Adrenal gland (tissue), 12 donors: Measurements from ENCODE around the gene LHX4. TPM values are rescaled to one million over a fixed set of nuclear protein-coding genes. Genes with fewer than 3 reads are reported as not detected.

ENCODE experiments used
- DNase-seq, 7 donors: peaks; one replicate each; pipeline ENCODE4 v3.0.0-alpha.2; 2019 to 2020
- H3K27ac ChIP-seq, 5 donors: fragments of 200-600 bp; sonication (generic) in 4 of 5; 1 replicate in 3 of 5; 2 replicates in 2 of 5; pipeline versions ENCODE4 v1.5.1 to v1.8.0; 2016 to 2020; ENCODE audit warnings: mild to moderate bottlenecking in 1 of 5
- H3K27me3 ChIP-seq: fragments of 200-600 bp; 2 replicates; pipeline ENCODE4 v1.8.0; 2021
- H3K36me3 ChIP-seq, 2 donors: fragments of 200-600 bp; replicated peaks in 1 of 2; 1 replicate in 1 of 2; 2 replicates in 1 of 2; pipeline versions ENCODE4 v1.5.1 to v1.8.0; 2018 to 2022
- H3K4me1 ChIP-seq, 2 donors: fragments of 200-600 bp; replicated peaks in 1 of 2; 1 replicate in 1 of 2; 2 replicates in 1 of 2; pipeline versions ENCODE4 v1.5.1 to v1.8.0; 2018 to 2021
- H3K4me3 ChIP-seq, 4 donors: fragments of 200-600 bp; sonication (generic) in 3 of 4; one replicate each; pipeline ENCODE4 v1.5.1; 2016 to 2018
- H3K9me3 ChIP-seq, 3 donors: fragments of 200-600 bp; sonication (generic) in 1 of 3; replicated peaks in 1 of 3; 1 replicate in 2 of 3; 2 replicates in 1 of 3; pipeline versions ENCODE4 v1.5.1 to v1.8.0; 2016 to 2021
- POLR2A ChIP-seq, 2 donors: fragments of 450-650 bp; IDR thresholded peaks; one replicate each; pipeline ENCODE4 v1.6.1; 2017; ENCODE audit warnings: antibody characterized with exemption in 2 of 2, mild to moderate bottlenecking in 2 of 2, moderate library complexity in 1 of 2
- WGBS, 4 donors: extraction: QIAGEN DNeasy Blood & Tissue Kit in 2 of 4; methylation state at CpG; one replicate each; pipeline versions ENCODE4 v1.1.5 to v1.1.7; 2013 to 2017; 5-methylcytosine and 5-hydroxymethylcytosine counted together
- intact Hi-C, 2 donors: fragments of 100-400 bp; cut with DNase I; formaldehyde crosslinking; loops; one replicate each; pipeline versions ENCODE4 v1.14.1 to v1.15.0; 2022 to 2023
- polyA plus RNA-seq, 3 donors: library from polyadenylated mRNA; stranded (reverse); fragments of 200-250 nt in 2 of 3; fragments of 350-450 nt in 1 of 3; fragmentation: Illumina TruSeq in 1 of 3; extraction: RNeasy Lipid Tissue Mini Kit (QIAGEN cat#74804) in 1 of 3; gene quantifications; one replicate each; pipeline ENCODE4 v1.2.3, GENCODE V29; 2013 to 2014
- total RNA-seq, 9 donors: library from RNA; depleted of rRNA in 4 of 9; stranded (reverse); fragments of >200 nt in 4 of 9; fragments of 120-200 nt in 1 of 9; fragmentation: NEBNext Ultra II Directional in 1 of 9; extraction: Animal tissue kit (Norgen Biotek cat#: 25700) in 1 of 9; gene quantifications; one replicate each; pipeline versions ENCODE4 v1.1.0 to v1.2.4, GENCODE V29; 2013 to 2023
- TF ChIP-seq, protein P1 (sequence below), 6 experiments: fragments of 450-650 bp in 4 of 6; fragments of 200-600 bp in 2 of 6; sonication (generic) in 1 of 6; IDR thresholded peaks; 1 replicate in 5 of 6; 2 replicates in 1 of 6; pipeline versions ENCODE4 v1.5.1 to v1.8.0; 2016 to 2021; ENCODE audit warnings: antibody characterized with exemption in 6 of 6, mild to moderate bottlenecking in 2 of 6, moderate library complexity in 1 of 6
- donor health status: healthy with polysubstance abuse.
- donor health status: Bipolar disorder and iron deficiency.
- donor health status: DM: yes; HTN: yes; CAD: no.
- donor health status: DM: no; HTN: no; CAD: no.
- donor health status: DM: no; HTN: no; CAD: no.
- donor health status: DM: yes; HTN: yes; CAD: no.

Gene LHX4
- total and polyA plus RNA-seq, 12 donors, result not detected

DNA sequence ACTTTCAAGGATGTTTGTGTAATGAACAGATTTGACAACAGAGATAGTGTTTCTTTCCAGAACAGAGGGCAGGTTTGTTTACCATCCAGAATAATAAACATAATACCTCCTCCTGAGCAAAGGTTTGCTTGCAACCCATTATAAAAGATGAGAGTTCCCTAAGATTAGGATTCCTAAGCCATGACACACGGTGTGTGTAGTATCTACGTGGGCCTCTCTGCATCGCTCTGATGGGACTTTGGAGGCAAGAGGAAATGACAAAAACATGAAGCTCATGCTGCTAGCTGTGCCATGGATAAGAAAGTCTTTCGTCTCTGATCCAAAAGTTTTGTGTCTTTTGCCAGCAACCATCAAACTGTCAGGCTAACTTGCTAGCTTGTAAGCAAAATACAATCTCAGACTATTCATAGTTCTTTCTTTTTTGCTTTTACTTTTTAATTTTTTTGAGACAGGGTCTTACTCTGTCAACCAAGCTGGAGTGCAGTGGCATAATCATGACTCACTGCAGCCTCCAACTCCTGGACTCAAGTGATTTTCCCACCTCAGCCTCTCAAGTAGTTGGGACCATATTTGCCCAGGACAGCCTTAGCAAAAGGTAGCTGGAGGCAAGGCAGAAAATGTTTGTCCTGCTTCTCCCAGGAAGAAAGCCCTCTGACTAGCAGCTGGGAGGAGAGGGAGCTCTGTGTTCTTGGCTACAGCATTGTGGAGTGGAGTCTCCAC, 81.1 kb downstream of the LHX4 start:
- Histone ChIP-seq H3K4me1 (peaks cover 0 to 6% of the 10 kb centered on the region in 2 donors), H3K9me3 (no peaks in the 10 kb centered on the region), H3K36me3 (no peaks in the 10 kb centered on the region), H3K4me3 (no peak overlapping the region), H3K27ac (no peak overlapping the region), H3K27me3 (no peaks in the 10 kb centered on the region)
- no peak for TF ChIP-seq POLR2A (IDR thresholded peaks at IDR 0.05)
- TF ChIP-seq, protein P1, sequence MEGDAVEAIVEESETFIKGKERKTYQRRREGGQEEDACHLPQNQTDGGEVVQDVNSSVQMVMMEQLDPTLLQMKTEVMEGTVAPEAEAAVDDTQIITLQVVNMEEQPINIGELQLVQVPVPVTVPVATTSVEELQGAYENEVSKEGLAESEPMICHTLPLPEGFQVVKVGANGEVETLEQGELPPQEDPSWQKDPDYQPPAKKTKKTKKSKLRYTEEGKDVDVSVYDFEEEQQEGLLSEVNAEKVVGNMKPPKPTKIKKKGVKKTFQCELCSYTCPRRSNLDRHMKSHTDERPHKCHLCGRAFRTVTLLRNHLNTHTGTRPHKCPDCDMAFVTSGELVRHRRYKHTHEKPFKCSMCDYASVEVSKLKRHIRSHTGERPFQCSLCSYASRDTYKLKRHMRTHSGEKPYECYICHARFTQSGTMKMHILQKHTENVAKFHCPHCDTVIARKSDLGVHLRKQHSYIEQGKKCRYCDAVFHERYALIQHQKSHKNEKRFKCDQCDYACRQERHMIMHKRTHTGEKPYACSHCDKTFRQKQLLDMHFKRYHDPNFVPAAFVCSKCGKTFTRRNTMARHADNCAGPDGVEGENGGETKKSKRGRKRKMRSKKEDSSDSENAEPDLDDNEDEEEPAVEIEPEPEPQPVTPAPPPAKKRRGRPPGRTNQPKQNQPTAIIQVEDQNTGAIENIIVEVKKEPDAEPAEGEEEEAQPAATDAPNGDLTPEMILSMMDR (IDR thresholded peaks at IDR 0.05), result no peak
- no peak for DNase-seq
- WGBS, 4 donors, result 96 to 99% (median 98%) methylated on average over 4 of the region's 4 CpGs
- intact Hi-C loops, result no loop called here

DNA sequence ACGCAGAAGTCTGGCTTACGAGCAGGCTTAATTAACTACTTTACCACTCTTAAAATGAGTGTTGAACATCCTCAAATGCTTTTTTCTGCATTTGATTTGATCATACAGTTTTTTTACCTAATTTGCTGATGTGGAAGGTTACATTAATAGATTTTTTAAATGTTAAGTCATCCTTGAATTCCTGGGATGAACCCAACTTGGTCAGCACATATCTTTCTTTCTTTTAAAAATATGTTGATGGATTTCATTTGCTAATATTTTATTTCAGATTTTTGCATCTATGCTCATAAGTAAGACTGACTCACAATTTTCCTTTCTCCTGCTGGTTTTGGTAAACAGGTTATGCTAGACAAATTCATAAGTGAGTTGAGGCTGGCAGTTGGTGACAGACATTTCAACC, 82.9 kb downstream of the LHX4 start:
- Histone ChIP-seq H3K4me1 (peaks cover 0 to 6% of the 10 kb centered on the region in 2 donors), H3K36me3 (no peaks in the 10 kb centered on the region), H3K27ac (no peak overlapping the region), H3K4me3 (no peak overlapping the region), H3K9me3 (no peaks in the 10 kb centered on the region), H3K27me3 (no peaks in the 10 kb centered on the region)
- 89 to 99% (median 94%) methylated on average over 2 of the region's 2 CpGs for WGBS, 4 donors
- TF ChIP-seq POLR2A (IDR thresholded peaks at IDR 0.05), result no peak
- TF ChIP-seq, protein P1 (IDR thresholded peaks at IDR 0.05), result no peak
- DNase-seq, result no peak
- intact Hi-C loops, result no loop called here

DNA sequence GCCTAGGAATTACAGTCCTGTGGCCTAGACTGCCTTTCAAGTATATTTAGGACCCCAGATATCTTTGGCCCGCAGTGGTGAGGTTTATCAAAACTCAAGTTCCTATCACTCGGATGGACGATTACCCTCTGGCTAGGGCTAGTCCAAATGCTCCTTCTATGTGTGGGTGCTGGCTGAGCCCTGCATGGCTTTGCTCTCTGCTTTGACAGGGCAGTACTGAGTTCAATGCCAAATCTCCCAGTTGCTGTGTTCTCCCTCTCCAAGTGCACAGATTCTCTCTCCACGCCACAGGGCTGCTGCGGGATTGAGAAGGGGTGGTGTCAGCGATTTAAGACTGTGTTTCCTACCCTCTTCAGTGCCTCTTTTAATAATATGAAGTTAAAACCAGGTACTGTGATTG, 97.0 kb downstream of the LHX4 start:
- TF ChIP-seq, protein P1 (IDR thresholded peaks at IDR 0.05), result no peak
- no peak for TF ChIP-seq POLR2A (IDR thresholded peaks at IDR 0.05)
- intact Hi-C loops, result no loop called here
- H3K4me1 ChIP-seq, result no peaks in the 10 kb centered on the region
- no peaks in the 10 kb centered on the region for H3K36me3 ChIP-seq
- no peak for DNase-seq
- no peaks in the 10 kb centered on the region for H3K27me3 ChIP-seq
- H3K27ac ChIP-seq, result no peak overlapping the region
- WGBS, 4 donors, result 93 to 98% (median 97%) methylated on average over 5 to 6 of the region's 6 CpGs
- H3K4me3 ChIP-seq, result no peak overlapping the region
- peaks cover 0 to 5% (median 0%) of the 10 kb centered on the region in 3 donors for H3K9me3 ChIP-seq

Other genes starting within 250 kb of the LHX4 start
- gene QSOX1, start 75.4 kb upstream of the LHX4 start, total RNA-seq, result 100 to 1,000 TPM in 7 of 9 donors, 10 to 100 TPM in 2; 33.7 to 234 (median 142) TPM
- gene QSOX1, start 75.4 kb upstream of the LHX4 start, polyA plus RNA-seq, result 100 to 1,000 TPM in 1 of 3 donors, 10 to 100 TPM in 2; 45.0 to 113 (median 57.7) TPM